ENCODE results near the gene RP9.

The RP9 gene, protein sequence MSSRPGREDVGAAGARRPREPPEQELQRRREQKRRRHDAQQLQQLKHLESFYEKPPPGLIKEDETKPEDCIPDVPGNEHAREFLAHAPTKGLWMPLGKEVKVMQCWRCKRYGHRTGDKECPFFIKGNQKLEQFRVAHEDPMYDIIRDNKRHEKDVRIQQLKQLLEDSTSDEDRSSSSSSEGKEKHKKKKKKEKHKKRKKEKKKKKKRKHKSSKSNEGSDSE

GRCh38 chr7:33109005-33109757 is at the start of gene RP9:
Gene RP9, minus strand, starts transcription at chr7:33109404. Its CDS starts 32 bp downstream, at chr7:33109372.
- DNase-seq (ENCODE audit: low read depth) = peak; percentile 57

GRCh38 chr7:33157781-33158180 is 48.6 kb upstream of the RP9 start:
- no peak for DNase-seq (ENCODE audit: low read depth)

- DNase-seq (ENCODE audit: low read depth) = no peak
Measured at GRCh38 chr7:33157311-33157710, 48.1 kb upstream of the RP9 start.

DNA sequence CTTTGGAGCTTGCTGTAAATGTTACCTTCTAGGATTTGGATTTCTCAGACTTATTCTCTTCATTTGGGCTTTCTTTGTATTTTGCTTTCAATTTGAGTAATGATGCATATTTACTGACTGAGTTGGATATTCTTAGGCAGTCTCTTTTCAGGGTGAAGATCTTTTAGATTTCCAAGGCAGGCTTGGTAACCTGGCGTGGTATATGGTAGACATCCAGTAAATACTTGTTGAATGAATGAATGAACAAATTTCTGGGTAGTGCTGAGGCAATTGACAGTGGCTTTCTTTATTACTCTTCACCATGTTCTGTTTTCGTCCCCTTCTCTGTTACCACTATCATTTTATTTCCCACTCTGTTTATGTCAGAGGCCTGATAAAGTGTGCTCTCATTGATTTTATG is 47.2 kb upstream of the RP9 start:
- DNase-seq (ENCODE audit: low read depth) = no peak

GRCh38 chr7:33155811-33156210 is 46.6 kb upstream of the RP9 start:
- no peak for DNase-seq (ENCODE audit: low read depth)

- DNase-seq (ENCODE audit: low read depth) = no peak
Measured at GRCh38 chr7:33152087-33152486, 42.9 kb upstream of the RP9 start.

DNA sequence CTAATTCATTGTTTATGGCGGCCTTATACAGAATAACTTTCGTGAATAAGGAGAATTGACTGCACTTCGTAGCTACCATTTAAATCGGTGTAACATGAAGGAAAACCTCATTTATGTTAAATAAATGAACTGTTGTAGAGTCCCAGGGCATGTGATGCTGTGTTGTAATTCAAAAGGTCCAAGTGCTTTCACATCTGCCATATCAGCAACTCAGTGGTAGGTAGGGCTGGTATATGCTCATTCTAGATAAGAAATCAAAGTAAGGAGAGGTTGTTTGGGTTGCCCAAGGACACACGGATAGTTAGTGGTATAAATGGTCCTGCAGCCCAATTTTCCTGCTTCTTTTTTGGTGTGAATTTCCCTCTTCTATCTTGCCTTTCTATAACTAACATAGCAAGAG is 36.0 kb upstream of the RP9 start:
- no peak for DNase-seq (ENCODE audit: low read depth)

- no peak for DNase-seq (ENCODE audit: low read depth)
Measured at GRCh38 chr7:33143996-33144718, 35.0 kb upstream of the RP9 start.

GRCh38 chr7:33142585-33142984 is 33.4 kb upstream of the RP9 start:
- DNase-seq (ENCODE audit: low read depth) = no peak

DNA sequence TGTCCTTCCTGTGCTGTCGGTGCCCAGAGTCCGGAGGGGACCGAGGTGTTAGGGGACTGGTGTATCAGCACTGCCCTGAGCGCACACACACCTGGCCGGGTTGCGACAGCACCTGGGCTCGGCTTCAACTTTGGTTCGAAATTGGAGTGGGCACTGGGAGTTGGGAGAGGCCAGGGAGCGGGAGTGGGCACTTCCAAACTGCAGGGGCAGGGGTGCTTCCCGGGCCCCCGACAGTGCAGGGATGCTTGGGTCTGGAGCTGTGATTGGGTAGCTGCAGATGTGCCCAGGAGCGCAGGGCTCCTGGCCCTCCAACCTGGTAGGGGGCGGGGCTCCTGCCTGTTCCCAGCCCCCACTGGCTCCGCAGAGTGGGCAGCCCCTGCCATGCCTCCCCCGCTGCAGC is 27.9 kb upstream of the RP9 start:
- no peak for DNase-seq (ENCODE audit: low read depth)

DNA sequence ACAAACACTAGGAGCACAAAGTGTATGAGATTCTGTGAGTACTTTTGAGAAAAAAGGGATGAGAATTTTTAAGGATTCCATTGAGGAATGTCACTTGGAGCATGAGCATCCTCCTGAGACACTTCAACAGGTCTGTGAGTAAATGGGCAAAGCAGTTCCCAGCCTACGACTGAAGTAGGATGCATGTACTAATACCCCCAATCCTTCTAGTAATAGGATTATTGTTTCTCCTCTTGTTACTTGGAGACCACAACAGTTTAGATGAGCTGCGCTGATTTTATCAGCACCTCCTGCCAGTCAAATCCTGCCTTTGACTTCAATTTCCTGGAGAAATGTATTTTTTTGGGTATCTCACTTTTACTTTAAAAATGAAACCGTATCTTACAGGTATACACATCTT is 21.0 kb upstream of the RP9 start:
- DNase-seq (ENCODE audit: low read depth) = no peak

- no peak for DNase-seq (ENCODE audit: low read depth)
Measured at GRCh38 chr7:33129806-33130153, 20.6 kb upstream of the RP9 start.

- peak; percentile 86 for DNase-seq (ENCODE audit: low read depth)
Measured at GRCh38 chr7:33128990-33129805, 20.0 kb upstream of the RP9 start, which contains the start of gene BBS9. Gene BBS9, plus strand, starts transcription at chr7:33129564. Its CDS starts 16,689 bp downstream, at chr7:33146253.

GRCh38 chr7:33128631-33128989 is 19.4 kb upstream of the RP9 start:
- DNase-seq (ENCODE audit: low read depth) = no peak

DNA sequence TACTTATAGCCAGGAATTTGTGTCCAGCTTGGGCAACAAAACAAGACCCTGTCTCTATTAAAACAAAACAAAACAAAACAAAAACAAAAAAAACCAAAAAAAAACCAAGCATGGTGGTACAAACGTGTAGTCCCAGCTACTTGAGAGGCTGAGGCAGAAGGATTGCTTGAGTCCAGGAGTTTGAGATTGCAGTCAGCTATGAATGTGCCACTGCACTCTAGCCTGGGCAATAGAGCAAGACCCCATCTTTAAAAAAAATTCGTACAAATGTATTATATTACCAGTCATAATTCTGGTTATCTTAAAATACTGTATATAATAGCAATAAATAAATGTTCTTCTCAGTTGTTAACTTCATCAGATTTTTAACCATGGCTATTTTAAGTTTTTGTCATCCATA is 17.9 kb upstream of the RP9 start:
- DNase-seq (ENCODE audit: low read depth) = no peak

DNA sequence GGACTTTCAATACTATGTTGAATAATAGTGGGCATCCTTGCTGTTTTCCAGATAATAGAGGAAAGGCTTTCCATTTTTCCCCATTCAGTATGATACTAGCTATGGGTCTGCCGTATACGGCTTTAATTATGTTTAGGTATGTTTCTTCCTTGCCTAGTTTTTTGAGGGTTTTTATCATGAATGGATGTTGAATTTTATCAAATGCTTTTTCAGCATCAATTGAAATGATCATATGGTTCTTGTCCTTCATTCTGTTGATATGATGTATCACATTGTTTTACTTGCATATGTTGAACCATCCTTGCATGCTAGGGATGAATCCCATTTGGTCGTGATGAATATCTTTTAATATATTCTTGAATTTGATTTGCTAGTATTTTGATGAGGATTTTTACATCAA is 9.2 kb upstream of the RP9 start:
- DNase-seq (ENCODE audit: low read depth) = no peak

DNA sequence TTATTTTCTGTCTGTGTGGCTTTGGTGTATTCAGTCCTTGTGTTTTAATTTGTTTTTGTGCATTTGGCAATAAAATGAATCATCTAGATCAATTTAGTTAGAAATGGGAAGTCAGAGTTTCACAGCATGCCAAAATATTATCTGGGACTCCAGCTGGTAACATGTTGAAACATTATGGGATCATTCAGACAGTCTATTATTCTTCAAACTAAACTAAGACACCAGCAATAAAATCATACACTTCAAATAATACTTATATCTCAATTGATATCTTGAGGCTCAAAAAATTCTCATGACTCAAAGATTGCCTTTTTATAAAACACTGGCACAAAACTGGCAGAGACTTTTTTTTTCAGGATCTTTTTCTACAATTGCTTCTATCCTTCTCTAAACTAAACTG is 5.8 kb upstream of the RP9 start:
- no peak for DNase-seq (ENCODE audit: low read depth)

DNA sequence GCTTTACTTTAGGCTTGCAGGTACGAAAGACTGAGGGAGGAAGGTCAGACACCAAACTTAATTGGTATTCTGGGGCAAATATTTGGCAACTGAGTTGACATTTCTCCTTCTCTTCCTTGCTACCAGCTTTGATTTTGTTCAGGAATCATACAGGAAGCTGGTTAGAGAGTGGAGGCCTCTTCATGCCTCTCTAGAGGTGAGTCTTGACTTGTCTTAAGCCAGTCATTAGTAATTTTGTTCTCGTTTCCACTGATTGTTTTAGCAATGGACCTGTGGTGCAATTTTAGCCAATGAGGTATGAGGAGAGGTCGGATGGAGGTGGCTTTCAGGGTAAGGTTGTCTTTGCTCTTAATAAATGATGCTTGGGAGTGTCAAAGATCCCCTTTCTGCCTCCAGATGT is 2.4 kb upstream of the RP9 start:
- no peak for DNase-seq (ENCODE audit: low read depth)

DNA sequence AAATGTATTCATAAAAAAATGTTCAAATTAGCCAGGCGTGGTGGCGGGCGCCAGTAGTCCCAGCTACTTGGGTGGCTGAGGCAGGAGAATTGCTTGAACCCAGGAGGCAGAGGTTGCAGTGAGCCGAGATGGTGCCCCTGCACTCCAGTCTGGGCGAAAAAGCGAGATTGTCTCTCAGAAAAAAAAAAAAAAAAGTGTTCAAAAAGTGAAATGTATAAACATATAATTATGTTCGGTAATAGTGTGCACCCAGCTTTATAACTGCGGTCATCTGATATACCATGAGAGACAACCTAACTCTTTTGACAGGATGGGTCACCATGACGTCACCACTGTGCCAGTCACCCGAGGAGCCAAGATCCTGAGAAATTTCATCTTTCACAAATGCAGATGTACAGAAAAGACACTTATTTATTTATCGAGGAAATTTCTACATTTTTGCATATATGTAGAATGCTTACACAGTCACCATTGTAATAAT is 594 bp upstream of the RP9 start:
- DNase-seq (ENCODE audit: low read depth) = no peak

DNA sequence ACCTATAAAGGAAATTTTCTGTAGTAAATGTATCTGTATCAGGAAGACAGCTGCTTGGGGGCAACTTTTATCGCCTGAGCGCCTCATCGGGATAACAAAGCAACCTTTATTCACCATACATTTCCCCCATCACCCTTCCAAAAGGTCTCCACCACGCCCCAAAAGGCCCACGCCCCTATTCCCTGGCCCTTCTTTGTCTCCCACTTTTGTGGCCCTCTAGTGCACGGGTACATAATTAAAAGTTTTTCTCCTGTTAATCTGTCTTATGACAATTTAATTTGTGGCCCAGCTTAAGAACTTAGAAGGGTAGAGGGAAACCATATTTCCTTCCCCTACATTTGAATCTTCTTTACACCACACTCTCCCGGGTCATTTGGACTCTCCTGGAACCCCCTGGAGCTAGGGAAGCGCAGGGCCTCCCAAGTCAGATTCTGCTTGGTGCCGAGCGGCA is 625 bp downstream of the RP9 start:
- DNase-seq (ENCODE audit: low read depth) = no peak

DNA sequence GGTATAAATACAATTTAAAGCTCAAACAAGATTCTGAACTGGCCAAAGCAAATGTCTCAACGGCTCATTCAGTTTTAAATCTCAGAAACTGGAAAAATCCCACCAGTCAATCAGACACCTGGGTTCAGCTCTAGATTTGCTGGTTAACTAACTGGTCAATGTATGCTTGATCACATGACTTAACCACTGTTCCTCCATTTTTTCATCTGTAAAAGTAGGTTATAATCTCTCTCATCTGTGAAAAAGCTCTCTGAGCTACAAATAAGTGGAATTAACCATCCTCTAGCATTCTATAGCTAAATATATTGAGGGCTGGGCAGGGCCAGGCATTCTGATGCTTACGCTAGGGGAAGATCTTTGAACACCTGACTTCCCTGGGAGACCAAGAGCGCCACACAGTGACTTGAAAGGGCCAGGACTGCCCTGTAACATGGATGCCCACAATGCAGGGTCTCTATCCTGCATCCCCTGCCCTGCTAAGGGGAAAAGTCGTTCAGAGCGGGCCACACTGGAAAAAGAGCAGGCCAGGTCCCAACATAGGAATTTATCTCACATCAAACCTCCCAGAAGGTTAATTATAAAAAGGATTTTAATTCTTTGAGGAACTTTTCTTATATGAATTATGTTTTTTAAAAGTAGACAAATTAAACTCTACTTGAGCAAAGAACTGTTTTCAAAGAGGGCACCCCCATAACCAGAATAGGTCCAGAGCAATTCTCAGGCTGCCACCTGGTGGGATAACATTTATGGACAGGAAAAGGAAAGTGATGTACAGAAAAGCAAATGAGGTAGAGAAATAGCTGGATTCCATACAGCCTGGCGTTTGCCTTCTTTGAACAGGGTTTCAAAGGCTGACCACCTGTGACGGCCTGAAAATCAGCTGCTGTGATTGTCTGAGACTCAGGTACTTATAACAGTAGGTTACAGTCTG is 1.8 kb downstream of the RP9 start:
- no peak for DNase-seq (ENCODE audit: low read depth)
